OCI-LY3 (cell line): ENCODE measurements around the gene CMIP.

Experiments
- CTCF ChIP-seq: fragments of 200-600, 300-600 bp; sonication (generic); IDR thresholded peaks from 2 replicates; pipeline ENCODE4 v1.5.1; 2014; ENCODE audit warnings: antibody characterized with exemption, low read length, low read depth
- EZH2phosphoT487 ChIP-seq: fragments of 200-600 bp; shearing (Covaris generic); IDR thresholded peaks from 2 replicates; pipeline ENCODE4 v1.6.1; 2018; ENCODE audit warnings: antibody characterized with exemption, mixed run types, low read depth

GRCh38 chr16:81463296-81463890, 18.8 kb downstream of the CMIP start:
- TF ChIP-seq CTCF (no peak), EZH2phosphoT487 (no peak)
